ENCODE results near the gene PSMA7. TPM values are rescaled to one million over a fixed set of nuclear protein-coding genes. Genes with fewer than 3 reads are reported as not detected.
"Not testable (repeated sequence)": the region's sequence is repeated elsewhere in the genome, so short reads cannot be mapped to it uniquely, and the experiment has no call there.

The PSMA7 gene
- total RNA-seq, 4 donors from 2014 or later, result 213 to 288 (median 261) TPM

- Histone ChIP-seq H3K27ac (no peak overlapping the region), H3K4me1 (peaks cover 13 to 21% of the 10 kb centered on the region in 2 donors), H3K9me3 (no peaks in the 10 kb centered on the region), H3K27me3 (no peaks in the 10 kb centered on the region), H3K4me3 (replicated peaks in 1 of 3) (no peak overlapping the region), H3K36me3 (no peaks in the 10 kb centered on the region)
- WGBS, 2 donors, result 39 to 47% methylated on average over 5 to 13 of the region's 15 CpGs
- peak in 1 of 2 donors; percentile 18 for DNase-seq
- TF ChIP-seq CTCF (IDR thresholded peaks at IDR 0.05) (no peak), POLR2A (IDR thresholded peaks at IDR 0.05) (no peak)
- intact Hi-C loops (cut with DNase I), result no loop called here
Observed at GRCh38 chr20:62117658-62118057, 25.5 kb downstream of the PSMA7 start.

DNA sequence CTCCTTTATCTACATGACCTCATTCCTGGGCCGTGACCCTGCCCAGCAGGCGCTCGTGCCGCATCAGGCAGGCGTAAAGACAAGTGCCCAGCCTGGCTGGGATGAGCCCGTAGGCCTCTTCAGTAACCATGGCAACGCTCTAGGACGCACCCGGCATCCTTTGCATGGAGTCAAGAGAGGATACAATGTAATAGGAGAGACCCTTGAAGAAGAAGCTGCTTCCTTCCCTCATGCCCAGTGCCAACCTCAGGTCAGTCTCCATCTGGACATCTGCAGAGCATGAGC lies 25.9 kb downstream of the PSMA7 start:
- Histone ChIP-seq H3K27me3 (no peaks in the 10 kb centered on the region), H3K9me3 (no peaks in the 10 kb centered on the region), H3K27ac (no peak overlapping the region), H3K36me3 (no peaks in the 10 kb centered on the region), H3K4me3 (replicated peaks in 1 of 3) (no peak overlapping the region), H3K4me1 (peaks cover 13 to 21% of the 10 kb centered on the region in 2 donors)
- no peak for TF ChIP-seq POLR2A (IDR thresholded peaks at IDR 0.05)
- no peak for TF ChIP-seq CTCF (IDR thresholded peaks at IDR 0.05)
- WGBS, 2 donors, result 41 to 45% methylated on average over 5 to 8 of the region's 9 CpGs
- intact Hi-C loops (cut with DNase I), result no loop called here
- DNase-seq, result no peak

DNA sequence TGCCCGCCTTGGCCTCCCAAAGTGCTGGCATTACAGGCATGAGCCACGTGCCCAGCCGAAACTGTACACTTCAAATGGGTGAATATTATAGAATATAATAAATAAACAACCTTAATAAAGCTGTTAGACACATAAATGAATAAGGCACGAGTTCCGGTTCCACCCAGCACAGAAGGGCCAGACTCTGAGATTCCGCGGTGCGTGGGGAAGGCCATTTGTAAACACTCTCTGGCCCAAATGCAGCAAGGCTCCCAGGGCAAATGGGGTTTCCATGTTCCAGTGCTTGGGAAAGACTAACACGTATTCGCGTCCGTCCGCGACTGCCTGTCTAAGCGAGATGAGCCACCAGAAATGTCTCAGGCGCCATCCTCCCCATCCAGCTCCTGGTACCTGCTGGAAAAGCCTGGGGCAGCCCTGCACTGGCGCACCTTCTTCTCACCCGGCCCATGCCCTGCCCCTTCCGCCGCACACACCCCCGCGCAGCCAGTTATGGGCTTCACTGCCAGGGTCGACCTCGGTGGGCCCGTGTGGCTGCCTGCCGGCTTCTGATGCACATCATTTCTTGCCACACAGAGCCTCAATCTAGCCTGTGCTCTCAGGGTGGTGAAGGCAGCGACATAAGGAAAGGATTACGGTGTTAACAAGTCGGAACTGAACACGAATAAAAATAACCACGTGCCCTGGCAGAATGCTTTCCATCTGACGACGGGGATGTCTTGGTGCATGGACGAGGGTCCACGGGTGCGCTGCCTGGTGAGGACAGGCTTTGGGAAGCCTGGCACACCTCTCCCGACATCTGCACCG lies 26.4 kb downstream of the PSMA7 start:
- H3K4me1 ChIP-seq, result peaks cover 13 to 21% of the 10 kb centered on the region in 2 donors
- TF ChIP-seq CTCF (IDR thresholded peaks at IDR 0.05) (no peak), POLR2A (IDR thresholded peaks at IDR 0.05) (no peak)
- intact Hi-C loops (cut with DNase I), result no loop called here
- DNase-seq, result no peak
- no peaks in the 10 kb centered on the region for H3K9me3 ChIP-seq
- WGBS, 2 donors, result 82 to 83% methylated on average over 38 of the region's 38 CpGs
- H3K4me3 ChIP-seq (replicated peaks in 1 of 3), result no peak overlapping the region
- no peak overlapping the region for H3K27ac ChIP-seq
- no peaks in the 10 kb centered on the region for H3K27me3 ChIP-seq
- H3K36me3 ChIP-seq, result no peaks in the 10 kb centered on the region

DNA sequence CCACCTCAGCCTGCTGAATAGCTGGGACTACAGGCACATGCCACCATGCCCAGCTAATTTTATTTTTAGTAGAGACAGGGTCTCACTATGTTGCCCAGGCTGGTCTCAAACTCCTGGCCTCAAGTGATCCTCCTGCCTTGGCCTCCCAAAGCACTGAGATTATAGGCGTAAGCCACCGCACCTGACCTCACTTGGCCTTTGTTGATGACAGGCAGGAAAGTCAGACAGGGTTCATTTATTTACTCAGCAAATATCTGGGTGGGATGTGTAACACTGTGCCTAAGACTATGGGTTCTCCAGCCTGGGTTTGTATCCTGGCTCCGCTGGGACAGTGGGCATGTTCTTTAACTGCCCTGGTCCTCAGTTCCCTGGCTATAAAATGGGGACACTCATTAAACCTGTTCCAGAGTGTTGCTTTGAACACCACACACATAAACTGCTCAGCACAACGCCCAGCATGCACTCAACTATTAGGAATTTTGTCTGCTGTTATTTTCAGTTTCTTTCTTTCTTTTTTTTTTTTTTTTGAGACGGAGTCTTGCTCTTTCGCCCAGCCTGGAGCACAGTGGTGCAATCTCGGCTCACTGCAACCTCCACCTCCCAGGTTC lies 27.3 kb downstream of the PSMA7 start:
- H3K27ac ChIP-seq; H3K9me3 ChIP-seq; H3K36me3 ChIP-seq; H3K27me3 ChIP-seq; intact Hi-C loops (cut with DNase I); H3K4me3 ChIP-seq (replicated peaks in 1 of 3); DNase-seq: not testable (repeated sequence)
- peaks cover 13 to 19% of the 10 kb centered on the region in 2 donors for H3K4me1 ChIP-seq
- WGBS, 2 donors, result 86 to 95% methylated on average over 7 of the region's 7 CpGs

DNA sequence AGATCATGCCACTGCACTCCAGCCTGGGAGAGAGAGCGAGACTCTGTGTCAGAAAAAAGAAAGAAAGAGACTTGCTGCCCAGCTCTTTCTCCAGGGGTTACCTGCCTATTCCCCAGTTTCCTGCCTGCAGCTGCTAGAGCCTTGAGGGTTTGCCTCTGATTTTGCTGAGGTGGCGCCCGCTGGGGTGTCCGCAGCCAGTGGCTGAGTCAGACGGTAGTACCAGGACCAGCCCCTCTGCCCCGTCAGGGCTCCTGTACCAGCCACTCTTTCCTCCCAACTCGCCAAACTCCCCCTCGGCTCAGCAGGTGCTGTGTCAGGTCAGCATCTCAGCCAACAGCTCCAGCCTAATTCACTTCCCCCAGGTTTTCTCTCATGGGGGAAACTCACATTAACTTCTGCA lies 28.3 kb downstream of the PSMA7 start:
- 33 to 44% methylated on average over 8 of the region's 8 CpGs for WGBS, 2 donors
- DNase-seq, result no peak
- no peaks in the 10 kb centered on the region for H3K9me3 ChIP-seq
- no peak overlapping the region for H3K27ac ChIP-seq
- no peak overlapping the region for H3K4me3 ChIP-seq (replicated peaks in 1 of 3)
- H3K4me1 ChIP-seq, result peaks cover 9% of the 10 kb centered on the region in 2 donors
- intact Hi-C loops (cut with DNase I), result no loop called here
- TF ChIP-seq CTCF (IDR thresholded peaks at IDR 0.05), result no peak
- TF ChIP-seq POLR2A (IDR thresholded peaks at IDR 0.05), result no peak
- H3K27me3 ChIP-seq, result no peaks in the 10 kb centered on the region
- no peaks in the 10 kb centered on the region for H3K36me3 ChIP-seq

Data from thyroid gland (tissue), 4 donors.